Measurements from ENCODE around the gene NFIC.

DNA sequence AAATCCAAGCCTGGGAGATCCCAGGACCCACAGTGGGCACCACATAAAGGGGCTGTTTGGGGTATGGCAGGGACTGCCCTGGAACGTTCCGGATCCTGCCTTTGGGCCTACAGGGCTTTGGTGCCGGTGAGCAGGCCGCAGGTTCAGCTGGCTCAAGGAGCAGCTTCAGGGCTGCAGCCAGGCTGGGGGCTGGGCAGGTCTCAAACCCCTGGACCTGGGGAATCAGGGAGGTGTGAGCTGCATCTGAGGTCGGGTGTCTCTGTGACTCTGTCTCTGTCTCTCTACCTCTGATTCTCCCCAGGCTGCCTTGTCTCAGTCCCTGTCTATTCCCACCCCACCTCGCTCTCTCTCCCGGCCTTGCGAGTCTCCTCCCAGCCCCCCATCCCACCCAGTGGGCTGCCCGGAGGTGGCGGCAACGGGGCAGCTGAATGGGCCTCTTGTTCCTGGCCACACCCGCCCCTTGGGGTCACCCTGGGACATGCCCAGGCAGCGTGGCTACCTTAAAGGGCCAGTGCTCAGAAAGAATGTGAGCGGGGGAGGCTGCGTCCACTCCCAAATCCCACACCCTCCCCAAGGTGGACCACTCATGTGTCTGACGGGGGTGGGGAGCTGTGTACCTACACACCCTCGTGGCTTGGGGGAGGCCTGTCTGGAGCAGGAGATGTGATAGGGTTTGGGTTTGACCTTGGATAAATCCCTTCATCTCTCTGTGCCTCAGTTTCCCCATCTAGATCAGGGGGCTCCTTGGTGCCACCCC lies 31.1 kb downstream of the NFIC start:
- TF ChIP-seq, protein P1, sequence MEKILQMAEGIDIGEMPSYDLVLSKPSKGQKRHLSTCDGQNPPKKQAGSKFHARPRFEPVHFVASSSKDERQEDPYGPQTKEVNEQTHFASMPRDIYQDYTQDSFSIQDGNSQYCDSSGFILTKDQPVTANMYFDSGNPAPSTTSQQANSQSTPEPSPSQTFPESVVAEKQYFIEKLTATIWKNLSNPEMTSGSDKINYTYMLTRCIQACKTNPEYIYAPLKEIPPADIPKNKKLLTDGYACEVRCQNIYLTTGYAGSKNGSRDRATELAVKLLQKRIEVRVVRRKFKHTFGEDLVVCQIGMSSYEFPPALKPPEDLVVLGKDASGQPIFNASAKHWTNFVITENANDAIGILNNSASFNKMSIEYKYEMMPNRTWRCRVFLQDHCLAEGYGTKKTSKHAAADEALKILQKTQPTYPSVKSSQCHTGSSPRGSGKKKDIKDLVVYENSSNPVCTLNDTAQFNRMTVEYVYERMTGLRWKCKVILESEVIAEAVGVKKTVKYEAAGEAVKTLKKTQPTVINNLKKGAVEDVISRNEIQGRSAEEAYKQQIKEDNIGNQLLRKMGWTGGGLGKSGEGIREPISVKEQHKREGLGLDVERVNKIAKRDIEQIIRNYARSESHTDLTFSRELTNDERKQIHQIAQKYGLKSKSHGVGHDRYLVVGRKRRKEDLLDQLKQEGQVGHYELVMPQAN (conservative IDR thresholded peaks at IDR 0.05), result no peak
- TF ChIP-seq, protein P2, sequence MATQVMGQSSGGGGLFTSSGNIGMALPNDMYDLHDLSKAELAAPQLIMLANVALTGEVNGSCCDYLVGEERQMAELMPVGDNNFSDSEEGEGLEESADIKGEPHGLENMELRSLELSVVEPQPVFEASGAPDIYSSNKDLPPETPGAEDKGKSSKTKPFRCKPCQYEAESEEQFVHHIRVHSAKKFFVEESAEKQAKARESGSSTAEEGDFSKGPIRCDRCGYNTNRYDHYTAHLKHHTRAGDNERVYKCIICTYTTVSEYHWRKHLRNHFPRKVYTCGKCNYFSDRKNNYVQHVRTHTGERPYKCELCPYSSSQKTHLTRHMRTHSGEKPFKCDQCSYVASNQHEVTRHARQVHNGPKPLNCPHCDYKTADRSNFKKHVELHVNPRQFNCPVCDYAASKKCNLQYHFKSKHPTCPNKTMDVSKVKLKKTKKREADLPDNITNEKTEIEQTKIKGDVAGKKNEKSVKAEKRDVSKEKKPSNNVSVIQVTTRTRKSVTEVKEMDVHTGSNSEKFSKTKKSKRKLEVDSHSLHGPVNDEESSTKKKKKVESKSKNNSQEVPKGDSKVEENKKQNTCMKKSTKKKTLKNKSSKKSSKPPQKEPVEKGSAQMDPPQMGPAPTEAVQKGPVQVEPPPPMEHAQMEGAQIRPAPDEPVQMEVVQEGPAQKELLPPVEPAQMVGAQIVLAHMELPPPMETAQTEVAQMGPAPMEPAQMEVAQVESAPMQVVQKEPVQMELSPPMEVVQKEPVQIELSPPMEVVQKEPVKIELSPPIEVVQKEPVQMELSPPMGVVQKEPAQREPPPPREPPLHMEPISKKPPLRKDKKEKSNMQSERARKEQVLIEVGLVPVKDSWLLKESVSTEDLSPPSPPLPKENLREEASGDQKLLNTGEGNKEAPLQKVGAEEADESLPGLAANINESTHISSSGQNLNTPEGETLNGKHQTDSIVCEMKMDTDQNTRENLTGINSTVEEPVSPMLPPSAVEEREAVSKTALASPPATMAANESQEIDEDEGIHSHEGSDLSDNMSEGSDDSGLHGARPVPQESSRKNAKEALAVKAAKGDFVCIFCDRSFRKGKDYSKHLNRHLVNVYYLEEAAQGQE (IDR thresholded peaks at IDR 0.05; ENCODE audit: low read depth, low read length), result no peak
